ENCODE results near the gene OOSP3. TPM values are rescaled to one million over a fixed set of nuclear protein-coding genes. Genes with fewer than 3 reads are reported as not detected.

Gene OOSP3
- polyA plus RNA-seq, 1 donor (not counting 4 experiments of a cell fraction or from before 2014, with no cell fraction given): 0.14 TPM

DNA sequence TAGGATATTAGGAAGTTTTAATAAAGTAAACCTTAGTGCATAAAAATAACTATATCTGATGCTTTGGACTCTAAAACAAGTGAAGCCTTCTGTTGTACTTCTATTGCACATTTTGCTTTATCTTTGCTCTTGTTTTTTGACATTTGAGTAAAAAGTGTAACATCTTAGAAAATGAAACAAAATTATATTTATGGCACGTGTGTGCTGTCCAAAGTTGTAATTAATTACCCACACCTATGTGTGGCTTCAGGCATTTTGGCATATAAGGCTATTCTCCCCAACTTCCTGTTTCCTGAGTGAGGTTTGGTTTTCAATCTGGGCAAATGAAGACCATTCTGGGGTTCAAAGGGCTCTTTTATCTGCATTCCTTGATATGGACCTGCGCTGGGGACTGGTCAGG is 59.5 kb downstream of the OOSP3 start, which contains the start of gene OOSP1:
OOSP1 (plus strand) TSS at position 301 of the 400 bp plus-strand sequence; CDS start at position 324, 23 bp downstream.
- dilution Hi-C loops (cut with MboI; ENCODE audit: extremely low pct_ligation_motif_present, low sequenced_read_pairs): no loop called here
- H4K20me1 ChIP-seq (ENCODE audit: control insufficient read depth, extremely low read depth, insufficient read depth, low read length): no peaks in the 10 kb centered on the region
- no peaks in the 10 kb centered on the region for H3K9me1 ChIP-seq (ENCODE audit: control insufficient read depth, extremely low read depth, insufficient read depth, low read length)
- TF ChIP-seq, protein P1, sequence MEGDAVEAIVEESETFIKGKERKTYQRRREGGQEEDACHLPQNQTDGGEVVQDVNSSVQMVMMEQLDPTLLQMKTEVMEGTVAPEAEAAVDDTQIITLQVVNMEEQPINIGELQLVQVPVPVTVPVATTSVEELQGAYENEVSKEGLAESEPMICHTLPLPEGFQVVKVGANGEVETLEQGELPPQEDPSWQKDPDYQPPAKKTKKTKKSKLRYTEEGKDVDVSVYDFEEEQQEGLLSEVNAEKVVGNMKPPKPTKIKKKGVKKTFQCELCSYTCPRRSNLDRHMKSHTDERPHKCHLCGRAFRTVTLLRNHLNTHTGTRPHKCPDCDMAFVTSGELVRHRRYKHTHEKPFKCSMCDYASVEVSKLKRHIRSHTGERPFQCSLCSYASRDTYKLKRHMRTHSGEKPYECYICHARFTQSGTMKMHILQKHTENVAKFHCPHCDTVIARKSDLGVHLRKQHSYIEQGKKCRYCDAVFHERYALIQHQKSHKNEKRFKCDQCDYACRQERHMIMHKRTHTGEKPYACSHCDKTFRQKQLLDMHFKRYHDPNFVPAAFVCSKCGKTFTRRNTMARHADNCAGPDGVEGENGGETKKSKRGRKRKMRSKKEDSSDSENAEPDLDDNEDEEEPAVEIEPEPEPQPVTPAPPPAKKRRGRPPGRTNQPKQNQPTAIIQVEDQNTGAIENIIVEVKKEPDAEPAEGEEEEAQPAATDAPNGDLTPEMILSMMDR (optimal IDR thresholded peaks at IDR 0.05 in 1 of 3, IDR thresholded peaks at IDR 0.05 in 1 of 3, conservative IDR thresholded peaks at IDR 0.05 in 1 of 3; ENCODE audit: extremely low read depth in 1 of 3, insufficient read depth in 2 of 3, low read length in 3 of 3): no peak
- no peak for TF ChIP-seq EZH2 (IDR thresholded peaks at IDR 0.05; ENCODE audit: low read length)
- H3K4me3 ChIP-seq (ENCODE audit: control insufficient read depth in 2 of 3, extremely low read depth in 1 of 3, insufficient read depth in 2 of 3, low read depth in 1 of 3, low read length in 3 of 3): no peak within 1 kb of the TSS
- no peaks in the 10 kb centered on the region for H3K9me3 ChIP-seq (ENCODE audit: control insufficient read depth, low read depth, low read length)
- FAIRE-seq (no peak), DNase-seq (ENCODE audit: low read depth, low spot score) (no peak)
- H3K4me2 ChIP-seq (ENCODE audit: control insufficient read depth, extremely low read depth, insufficient read depth, low read depth, low read length): no peak within 1 kb of the TSS
- no peaks in the 10 kb centered on the region for H3K36me3 ChIP-seq (ENCODE audit: control insufficient read depth in 2 of 2, extremely low read depth in 1 of 2, insufficient read depth in 2 of 2, low read length in 2 of 2)
- H3K4me1 ChIP-seq (ENCODE audit: control insufficient read depth, extremely low read depth, insufficient read depth, low read length): no peaks in the 10 kb centered on the region
- no peak within 1 kb of the TSS for H3K9ac ChIP-seq (ENCODE audit: control insufficient read depth, extremely low read depth, insufficient read depth, low read length)
- H3K79me2 ChIP-seq (ENCODE audit: control insufficient read depth, insufficient read depth, low read length): no peaks in the 10 kb centered on the region
- no peak within 1 kb of the TSS for H2AFZ ChIP-seq (ENCODE audit: control insufficient read depth, low read length)
- no peak within 1 kb of the TSS for H3K27ac ChIP-seq (ENCODE audit: control insufficient read depth, insufficient read depth, low read length)
- H3K27me3 ChIP-seq (ENCODE audit: control insufficient read depth, extremely low read depth, insufficient read depth, low read length): no peaks in the 10 kb centered on the region

DNA sequence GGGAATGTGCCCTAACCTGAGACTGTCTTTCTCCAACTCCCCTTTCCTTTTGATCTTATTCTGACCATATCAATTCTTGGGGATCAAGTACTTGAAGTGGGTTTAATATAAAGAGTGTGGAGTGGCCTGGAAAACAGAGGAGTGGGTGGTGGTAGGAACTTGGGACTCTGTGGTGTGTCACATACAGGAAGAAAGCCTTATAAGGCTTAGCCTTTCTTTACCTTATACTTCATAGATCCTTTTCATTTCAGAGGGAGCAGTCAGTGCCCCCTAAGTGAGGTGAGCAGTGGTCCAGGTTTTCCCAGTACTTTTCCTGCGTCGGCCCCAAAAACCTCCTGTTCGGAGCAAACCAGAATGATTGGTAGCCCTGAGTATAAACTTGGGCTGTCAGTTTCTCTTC is 60.1 kb downstream of the OOSP3 start:
- FAIRE-seq: no peak
- Histone ChIP-seq H3K27ac (ENCODE audit: control insufficient read depth, insufficient read depth, low read length) (no peak overlapping the region), H3K4me2 (ENCODE audit: control insufficient read depth, extremely low read depth, insufficient read depth, low read depth, low read length) (no peak overlapping the region), H3K36me3 (ENCODE audit: control insufficient read depth in 2 of 2, extremely low read depth in 1 of 2, insufficient read depth in 2 of 2, low read length in 2 of 2) (no peaks in the 10 kb centered on the region), H3K27me3 (ENCODE audit: control insufficient read depth, extremely low read depth, insufficient read depth, low read length) (no peaks in the 10 kb centered on the region), H3K9ac (ENCODE audit: control insufficient read depth, extremely low read depth, insufficient read depth, low read length) (no peak overlapping the region), H3K9me1 (ENCODE audit: control insufficient read depth, extremely low read depth, insufficient read depth, low read length) (no peaks in the 10 kb centered on the region), H3K9me3 (ENCODE audit: control insufficient read depth, low read depth, low read length) (no peaks in the 10 kb centered on the region), H2AFZ (ENCODE audit: control insufficient read depth, low read length) (no peak overlapping the region), H3K79me2 (ENCODE audit: control insufficient read depth, insufficient read depth, low read length) (no peaks in the 10 kb centered on the region), H4K20me1 (ENCODE audit: control insufficient read depth, extremely low read depth, insufficient read depth, low read length) (no peaks in the 10 kb centered on the region), H3K4me3 (ENCODE audit: control insufficient read depth in 2 of 3, extremely low read depth in 1 of 3, insufficient read depth in 2 of 3, low read depth in 1 of 3, low read length in 3 of 3) (no peak overlapping the region), H3K4me1 (ENCODE audit: control insufficient read depth, extremely low read depth, insufficient read depth, low read length) (no peaks in the 10 kb centered on the region)
- dilution Hi-C loops (cut with MboI; ENCODE audit: extremely low pct_ligation_motif_present, low sequenced_read_pairs): no loop called here
- no peak for TF ChIP-seq EZH2 (IDR thresholded peaks at IDR 0.05; ENCODE audit: low read length)
- TF ChIP-seq, protein P1 (optimal IDR thresholded peaks at IDR 0.05 in 1 of 3, IDR thresholded peaks at IDR 0.05 in 1 of 3, conservative IDR thresholded peaks at IDR 0.05 in 1 of 3; ENCODE audit: extremely low read depth in 1 of 3, insufficient read depth in 2 of 3, low read length in 3 of 3): no peak
- DNase-seq (ENCODE audit: low read depth, low spot score): no peak
